GM18502 (cell line): ENCODE results near the gene PTGER1.
A peak's percentile ranks its signal among the peaks of the same experiment; 100 is the strongest.

Experiments used
- ATAC-seq: cut with Tn5 transposase; IDR thresholded peaks from one replicate; pipeline ENCODE4 v1.9.1; 2021; ENCODE audit warnings: mild to moderate bottlenecking; ENCODE audit not compliant: unreplicated experiment, poor library complexity

PTGER1 gene

GRCh38 chr19:14503285-14503684 is 28.1 kb upstream of the PTGER1 start:
- no peak for ATAC-seq

GRCh38 chr19:14502334-14503092 is 27.4 kb upstream of the PTGER1 start:
- no peak for ATAC-seq

- no peak for ATAC-seq
Measured at GRCh38 chr19:14497228-14497921, 22.2 kb upstream of the PTGER1 start.

GRCh38 chr19:14496834-14497227 is 21.7 kb upstream of the PTGER1 start:
- no peak for ATAC-seq

GRCh38 chr19:14496029-14496833 is 21.1 kb upstream of the PTGER1 start, which contains the start of gene GIPC1:
GIPC1 (minus strand) TSS chr19:14496127; CDS start chr19:14482976, 13,151 bp downstream.
- ATAC-seq: peak; percentile 75

- no peak for ATAC-seq
Measured at GRCh38 chr19:14495672-14496028, 20.5 kb upstream of the PTGER1 start.

- no peak for ATAC-seq
Measured at GRCh38 chr19:14494910-14495671, 19.9 kb upstream of the PTGER1 start.

GRCh38 chr19:14494411-14494810 is 19.3 kb upstream of the PTGER1 start:
- no peak for ATAC-seq

GRCh38 chr19:14492756-14493337 is 17.7 kb upstream of the PTGER1 start:
- ATAC-seq: no peak

GRCh38 chr19:14487370-14488125 is 12.4 kb upstream of the PTGER1 start:
- ATAC-seq: no peak

GRCh38 chr19:14482172-14482941 is 7.2 kb upstream of the PTGER1 start:
- ATAC-seq: no peak

GRCh38 chr19:14480700-14481079 is 5.5 kb upstream of the PTGER1 start:
- no peak for ATAC-seq

- ATAC-seq: no peak
Measured at GRCh38 chr19:14479975-14480699, 5.0 kb upstream of the PTGER1 start.

- no peak for ATAC-seq
Measured at GRCh38 chr19:14479309-14479974, 4.3 kb upstream of the PTGER1 start.

GRCh38 chr19:14478113-14478545 is 3.0 kb upstream of the PTGER1 start:
- ATAC-seq: no peak

- ATAC-seq: no peak
Measured at GRCh38 chr19:14477418-14478112, 2.4 kb upstream of the PTGER1 start.
